HG02943 (cell line): ENCODE data around the gene TMEM38B.
"Not testable (repeated sequence)": the region's sequence is repeated elsewhere in the genome, so short reads cannot be mapped to it uniquely, and the experiment has no call there.

Source experiments
- ATAC-seq: cut with Tn5 transposase; IDR thresholded peaks from one replicate; pipeline ENCODE4 v1.9.1; 2021; ENCODE audit warnings: mild to moderate bottlenecking, low read depth, moderate library complexity; ENCODE audit not compliant: unreplicated experiment

Gene TMEM38B

GRCh38 chr9:105713260-105714019 is 19.1 kb downstream of the TMEM38B start:
- no peak for ATAC-seq

- no peak for ATAC-seq
Observed at GRCh38 chr9:105714020-105714331, 19.6 kb downstream of the TMEM38B start.

- no peak for ATAC-seq
Observed at GRCh38 chr9:105716146-105716545, 21.8 kb downstream of the TMEM38B start.

- ATAC-seq: no peak
Observed at GRCh38 chr9:105722099-105722498, 27.8 kb downstream of the TMEM38B start.

GRCh38 chr9:105725370-105725769 is 31.0 kb downstream of the TMEM38B start:
- no peak for ATAC-seq

- not testable (repeated sequence) for ATAC-seq
Observed at GRCh38 chr9:105728230-105728629, 33.9 kb downstream of the TMEM38B start.

- ATAC-seq: not testable (repeated sequence)
Observed at GRCh38 chr9:105731420-105731819, 37.1 kb downstream of the TMEM38B start.

GRCh38 chr9:105735366-105735765 is 41.0 kb downstream of the TMEM38B start:
- ATAC-seq: no peak

GRCh38 chr9:105737205-105737604 is 42.9 kb downstream of the TMEM38B start:
- no peak for ATAC-seq

GRCh38 chr9:105742088-105742487 is 47.7 kb downstream of the TMEM38B start:
- no peak for ATAC-seq

GRCh38 chr9:105747325-105747724 is 53.0 kb downstream of the TMEM38B start:
- not testable (repeated sequence) for ATAC-seq

- ATAC-seq: no peak
Observed at GRCh38 chr9:105751761-105752160, 57.4 kb downstream of the TMEM38B start.

GRCh38 chr9:105757496-105758251 is 63.3 kb downstream of the TMEM38B start:
- no peak for ATAC-seq

- ATAC-seq: no peak
Observed at GRCh38 chr9:105760053-105760452, 65.7 kb downstream of the TMEM38B start.

- not testable (repeated sequence) for ATAC-seq
Observed at GRCh38 chr9:105782561-105783494, 88.5 kb downstream of the TMEM38B start.

GRCh38 chr9:105783495-105783872 is 89.1 kb downstream of the TMEM38B start:
- ATAC-seq: not testable (repeated sequence)

- not testable (repeated sequence) for ATAC-seq
Observed at GRCh38 chr9:105786796-105787195, 92.5 kb downstream of the TMEM38B start.

GRCh38 chr9:105816202-105816744 is 121.9 kb downstream of the TMEM38B start:
- ATAC-seq: no peak

GRCh38 chr9:105816981-105817380 is 122.6 kb downstream of the TMEM38B start:
- no peak for ATAC-seq

GRCh38 chr9:105818903-105819302 is 124.6 kb downstream of the TMEM38B start:
- ATAC-seq: no peak

GRCh38 chr9:105822814-105823213 is 128.5 kb downstream of the TMEM38B start:
- no peak for ATAC-seq
